H1 (cell line): Measurements from ENCODE around the gene CCDC33. TPM values are rescaled to one million over a fixed set of nuclear protein-coding genes. Genes with fewer than 3 reads are reported as not detected.
A peak's percentile ranks its signal among the peaks of the same experiment; 100 is the strongest.

ENCODE experiments used
- CTCF ChIA-PET: fragments of 300-600 bp; sonication (Branson Sonifier 250); formaldehyde crosslinking; loops from one replicate; lab custom pipeline; 2021; ENCODE audit not compliant: partially characterized antibody; lab: Charles Lee
- POLR2A ChIA-PET: fragments of 300-600 bp; sonication (Branson Sonifier 250); formaldehyde crosslinking; loops from one replicate; lab custom pipeline; 2021; ENCODE audit warnings: inconsistent platforms; ENCODE audit not compliant: partially characterized antibody; lab: Charles Lee
- DNase-seq, 2 experiments: peaks; one replicate each; pipeline versions ENCODE4 v3.0.0 to v3.0.0-alpha.2; 2010 to 2022; ENCODE audit warnings: low spot score in 2 of 2, low read depth in 1 of 2, mixed read lengths in 1 of 2
- FAIRE-seq: peaks from 2 replicates; lab custom pipeline; 2011; peaks lifted over from hg19 to GRCh38; lab: Jason Lieb, UNC
- H2AFZ ChIP-seq: 2 replicates; pipeline ENCODE4 v1.8.1; 2012; ENCODE audit warnings: low read length, inconsistent platforms
- H2AK5ac ChIP-seq: 2 replicates; pipeline ENCODE4 v1.6.1; 2013; ENCODE audit warnings: low read depth, low read length
- H2BK120ac ChIP-seq: replicated peaks from 2 replicates; pipeline ENCODE3; 2013; ENCODE audit warnings: low read depth, low read length, inconsistent platforms
- H2BK12ac ChIP-seq: 2 replicates; pipeline ENCODE4 v1.6.1; 2013; ENCODE audit warnings: low read depth, low read length
- H2BK15ac ChIP-seq: 2 replicates; pipeline ENCODE4 v1.6.1; 2013; ENCODE audit warnings: low read length
- H2BK20ac ChIP-seq: 2 replicates; pipeline ENCODE4 v1.6.1; 2013; ENCODE audit warnings: low read length
- H2BK5ac ChIP-seq: 2 replicates; pipeline ENCODE4 v1.6.1; 2013; ENCODE audit warnings: low read depth, low read length
- H3K14ac ChIP-seq: 2 replicates; pipeline ENCODE4 v1.6.1; 2013; ENCODE audit warnings: inconsistent platforms; ENCODE audit not compliant: insufficient read length
- H3K18ac ChIP-seq: 2 replicates; pipeline ENCODE4 v1.6.1; 2013; ENCODE audit warnings: low read length; ENCODE audit errors: extremely low read depth
- H3K23ac ChIP-seq: 2 replicates; pipeline ENCODE4 v1.6.1; 2013; ENCODE audit warnings: inconsistent platforms; ENCODE audit not compliant: insufficient read length
- H3K23me2 ChIP-seq: 2 replicates; pipeline ENCODE4 v1.6.1; 2013; ENCODE audit warnings: low read depth, low read length
- H3K27ac ChIP-seq: 2 replicates; pipeline ENCODE4 v1.6.1; 2011; ENCODE audit warnings: low read depth, low read length, inconsistent platforms
- H3K27me3 ChIP-seq, 4 experiments: replicated peaks in 1 of 4; 1 replicate in 1 of 4; 2 replicates in 3 of 4; pipeline versions ENCODE4 v1.6.1 to v1.8.1; 2011 to 2013; ENCODE audit warnings: low read length in 3 of 4, mild to moderate bottlenecking in 3 of 4, inconsistent platforms in 2 of 4, mixed read lengths in 2 of 4, moderate library complexity in 1 of 4; ENCODE audit not compliant: control insufficient read depth in 3 of 4, insufficient read depth in 3 of 4; ENCODE audit errors: extremely low read depth in 1 of 4
- H3K36me3 ChIP-seq, 4 experiments: 2 replicates each; pipeline versions ENCODE4 v1.6.1 to v1.8.1; 2011 to 2013; ENCODE audit warnings: mild to moderate bottlenecking in 4 of 4, low read length in 3 of 4, moderate library complexity in 2 of 4, control low read depth in 1 of 4, inconsistent platforms in 1 of 4; ENCODE audit not compliant: insufficient read depth in 4 of 4, control insufficient read depth in 2 of 4
- H3K4ac ChIP-seq: replicated peaks from 2 replicates; pipeline ENCODE3; 2013; ENCODE audit warnings: low read length, low read depth, mixed read lengths, inconsistent platforms; ENCODE audit not compliant: insufficient read length
- H3K4me1 ChIP-seq, 4 experiments: replicated peaks in 1 of 4; 1 replicate in 1 of 4; 2 replicates in 3 of 4; pipeline versions ENCODE4 v1.6.1 to v1.8.1; 2011 to 2013; ENCODE audit warnings: low read length in 3 of 4, inconsistent platforms in 2 of 4, mixed read lengths in 1 of 4; ENCODE audit not compliant: insufficient read depth in 4 of 4, control insufficient read depth in 3 of 4
- H3K4me2 ChIP-seq, 2 experiments: 2 replicates each; pipeline versions ENCODE4 v1.6.1 to v1.8.1; 2011 to 2013; ENCODE audit warnings: low read depth in 2 of 2, low read length in 2 of 2, control low read depth in 1 of 2, inconsistent platforms in 1 of 2, mild to moderate bottlenecking in 1 of 2; ENCODE audit not compliant: insufficient read depth in 1 of 2
- H3K4me3 ChIP-seq, 4 experiments: fragments of 200-600, 300-600 bp in 1 of 4; sonication (generic), shearing (Covaris generic), sonication (Bioruptor Twin) in 1 of 4; 2 replicates each; pipeline versions ENCODE4 v1.5.1 to v1.8.1; 2011 to 2016; ENCODE audit warnings: low read length in 4 of 4, low read depth in 3 of 4, control low read depth in 2 of 4, inconsistent platforms in 2 of 4, mild to moderate bottlenecking in 2 of 4, mixed read lengths in 1 of 4, moderate library complexity in 1 of 4; ENCODE audit not compliant: insufficient read depth in 2 of 4; ENCODE audit errors: extremely low read depth in 1 of 4
- H3K56ac ChIP-seq: replicated peaks from 2 replicates; pipeline ENCODE3; 2013; ENCODE audit warnings: low read depth, mild to moderate bottlenecking, mixed read lengths, low read length, inconsistent platforms; ENCODE audit not compliant: insufficient read length
- H3K79me1 ChIP-seq: 2 replicates; pipeline ENCODE4 v1.6.1; 2013; ENCODE audit warnings: low read depth, low read length, control low read depth
- H3K79me2 ChIP-seq, 2 experiments: 2 replicates each; pipeline versions ENCODE4 v1.6.1 to v1.8.1; 2012 to 2013; ENCODE audit warnings: low read length in 2 of 2, mild to moderate bottlenecking in 2 of 2, inconsistent platforms in 1 of 2; ENCODE audit not compliant: insufficient read depth in 2 of 2, control insufficient read depth in 1 of 2
- H3K9ac ChIP-seq, 4 experiments: replicated peaks in 1 of 4; 1 replicate in 1 of 4; 2 replicates in 3 of 4; pipeline versions ENCODE4 v1.6.1 to v1.8.1; 2011 to 2013; ENCODE audit warnings: low read depth in 3 of 4, low read length in 3 of 4, control low read depth in 2 of 4, mild to moderate bottlenecking in 2 of 4, moderate library complexity in 2 of 4, inconsistent platforms in 1 of 4; ENCODE audit errors: extremely low read depth in 1 of 4
- H3K9me3 ChIP-seq, 2 experiments: 2 replicates each; pipeline versions ENCODE4 v1.6.1 to v1.8.1; 2012 to 2013; ENCODE audit warnings: mild to moderate bottlenecking in 2 of 2, moderate library complexity in 2 of 2, control low read depth in 1 of 2, inconsistent platforms in 1 of 2, low read depth in 1 of 2, low read length in 1 of 2, mixed read lengths in 1 of 2; ENCODE audit not compliant: insufficient read depth in 2 of 2
- H4K20me1 ChIP-seq, 2 experiments: replicated peaks in 1 of 2; 2 replicates each; pipeline versions ENCODE3 to v1.8.1; 2011 to 2013; ENCODE audit warnings: inconsistent platforms in 2 of 2, low read length in 2 of 2, mild to moderate bottlenecking in 1 of 2; ENCODE audit not compliant: insufficient read depth in 2 of 2, control insufficient read depth in 1 of 2
- H4K5ac ChIP-seq: 2 replicates; pipeline ENCODE4 v1.6.1; 2013; ENCODE audit warnings: low read length, low read depth, mixed read lengths, inconsistent platforms; ENCODE audit not compliant: insufficient read length
- H4K8ac ChIP-seq: 2 replicates; pipeline ENCODE4 v1.8.0; 2013; ENCODE audit warnings: mild to moderate bottlenecking, moderate library complexity, low read length, inconsistent platforms; ENCODE audit not compliant: insufficient read depth; ENCODE audit errors: extremely low read depth
- H4K91ac ChIP-seq: replicated peaks from 2 replicates; pipeline ENCODE3; 2013; ENCODE audit warnings: low read length, mixed read lengths, inconsistent platforms; ENCODE audit not compliant: insufficient read length
- CREB1 ChIP-seq: IDR thresholded peaks from 2 replicates; pipeline ENCODE4 v1.6.1; 2012; ENCODE audit warnings: inconsistent platforms
- TAF1 ChIP-seq: IDR thresholded peaks from 2 replicates; pipeline ENCODE4 v1.6.1; 2011; ENCODE audit warnings: mild to moderate bottlenecking, low read depth, low read length
- WGBS, 2 experiments: shearing (Covaris generic) in 1 of 2; methylation state at CpG; one replicate each; pipeline versions ENCODE4 v1.1.6 to v1.1.7; 2013 to 2015; ENCODE audit warnings: low lambda C conversion rate in 2 of 2, mixed read lengths in 2 of 2, inconsistent platforms in 1 of 2, low coverage in 1 of 2, missing lambda C conversion rate in 1 of 2; ENCODE audit not compliant: insufficient replicate concordance in 2 of 2, insufficient coverage in 1 of 2, insufficient read length in 1 of 2; ENCODE audit errors: extremely low coverage in 1 of 2, missing lambda C conversion rate in 1 of 2; 5-methylcytosine and 5-hydroxymethylcytosine counted together
- polyA plus RNA-seq, 7 experiments: library from polyadenylated mRNA; depleted of rRNA in 3 of 7; stranded (reverse) in 5 of 7; unstranded in 2 of 7; fragments of >200 nt in 5 of 7; fragments of 200-250 nt in 2 of 7; gene quantifications; 1 replicate in 5 of 7; 2 replicates in 1 of 7; 4 replicates in 1 of 7; pipeline versions ENCODE4 v1.2.1 to v1.2.3, GENCODE V29; 2011 to 2013; ENCODE audit warnings: missing spikeins in 2 of 7, mixed read lengths in 2 of 7
- total RNA-seq: library from RNA; stranded (reverse); fragmentation: NEBNext Ultra II Directional; extraction: Animal tissue kit (Norgen Biotek cat#: 25700); gene quantifications from 2 replicates; pipeline ENCODE4 v1.2.1, GENCODE V29; 2021
- TF ChIP-seq, protein P1 (sequence below): IDR thresholded peaks from 2 replicates; pipeline ENCODE4 v1.6.1; 2012; ENCODE audit warnings: inconsistent platforms

The CCDC33 gene
- total and polyA plus RNA-seq, 2 of the 8 experiments (the other 6 are each of a cell fraction or from before 2014, with no cell fraction given): 2.0 to 2.7 TPM

DNA sequence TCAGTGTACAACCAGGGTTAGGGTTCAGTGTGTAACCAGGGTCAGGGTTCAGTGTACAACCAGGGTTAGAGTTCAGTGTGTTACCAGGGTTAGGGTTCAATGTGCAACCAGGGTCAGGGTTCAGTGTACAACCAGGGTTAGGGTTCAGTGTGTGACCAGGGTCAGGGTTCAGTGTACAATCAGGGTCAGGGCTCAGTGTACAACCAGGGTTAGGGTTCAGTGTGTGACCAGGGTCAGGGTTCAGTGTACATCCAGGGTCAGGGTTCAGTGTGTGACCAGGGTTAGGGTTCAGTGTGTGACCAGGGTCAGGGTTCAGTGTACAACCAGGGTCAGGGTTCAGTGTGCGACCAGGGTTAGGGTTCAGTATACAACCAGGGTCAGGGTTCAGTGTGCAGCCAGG is 98.0 kb downstream of the CCDC33 start:
- no peak overlapping the region for H4K5ac ChIP-seq
- H3K27ac ChIP-seq: no peak overlapping the region
- H3K79me1 ChIP-seq: no peaks in the 10 kb centered on the region
- CTCF ChIA-PET: interaction anchor here (1.2 to 9.4 kb wide), 2 partner anchors 13 to 280 kb away, joined by 4 to 75 read pairs; no protein-coding TSS in a partner anchor
- DNase-seq (no peak), FAIRE-seq (no peak)
- H3K4me3 ChIP-seq: no peak overlapping the region
- H4K20me1 ChIP-seq: no peaks in the 10 kb centered on the region
- H3K4me1 ChIP-seq: no peaks in the 10 kb centered on the region; a peak in 1 of 7 replicates
- no peaks in the 10 kb centered on the region; a peak in 1 of 7 replicates for H3K27me3 ChIP-seq
- no peak overlapping the region for H3K9ac ChIP-seq
- H2BK15ac ChIP-seq: 0 out of 2 replicates have a peak overlapping the region, but pooled peaks have one; percentile 37
- no peak overlapping the region for H2AK5ac ChIP-seq
- H3K23me2 ChIP-seq: no peaks in the 10 kb centered on the region
- H3K18ac ChIP-seq: no peak overlapping the region
- H3K4ac ChIP-seq: no peak overlapping the region
- H4K8ac ChIP-seq: no peak overlapping the region; the same call in 1 of the 2 replicates
- no peaks in the 10 kb centered on the region for H3K9me3 ChIP-seq
- TF ChIP-seq, protein P1, sequence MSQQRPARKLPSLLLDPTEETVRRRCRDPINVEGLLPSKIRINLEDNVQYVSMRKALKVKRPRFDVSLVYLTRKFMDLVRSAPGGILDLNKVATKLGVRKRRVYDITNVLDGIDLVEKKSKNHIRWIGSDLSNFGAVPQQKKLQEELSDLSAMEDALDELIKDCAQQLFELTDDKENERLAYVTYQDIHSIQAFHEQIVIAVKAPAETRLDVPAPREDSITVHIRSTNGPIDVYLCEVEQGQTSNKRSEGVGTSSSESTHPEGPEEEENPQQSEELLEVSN: no peak
- TF ChIP-seq CREB1: no peak
- TF ChIP-seq TAF1: no peak
- no peak overlapping the region for H2BK5ac ChIP-seq
- H3K23ac ChIP-seq: no peak overlapping the region
- H2BK20ac ChIP-seq: no peak overlapping the region
- H3K56ac ChIP-seq: no peak overlapping the region
- no peak overlapping the region for H3K14ac ChIP-seq
- H3K4me2 ChIP-seq: no peak overlapping the region
- 83% methylated on average over 1 of the region's 1 CpG; no CpG with 5 or more reads in 1 of the 2 experiments for WGBS, 2 experiments
- no peaks in the 10 kb centered on the region; a peak in 1 of 8 replicates for H3K36me3 ChIP-seq
- no peak overlapping the region for H2AFZ ChIP-seq
- H3K79me2 ChIP-seq: no peaks in the 10 kb centered on the region
- 0 out of 2 replicates have a peak overlapping the region, but pooled peaks have one; percentile 18 for H2BK12ac ChIP-seq
- no peak overlapping the region for H4K91ac ChIP-seq
- POLR2A ChIA-PET: no interaction called here
- H2BK120ac ChIP-seq: no peak overlapping the region
